WTC11 (cell line): ENCODE results near the gene IRF2BPL. TPM values are rescaled to one million over a fixed set of nuclear protein-coding genes. Genes with fewer than 3 reads are reported as not detected.

Source experiments
- ATAC-seq: fragments of 200-7000 bp; cut with Tn5 transposase; 2 replicates; pipeline ENCODE4 v1.10.0; 2021; ENCODE audit warnings: mild to moderate bottlenecking, moderate library complexity
- CTCF ChIA-PET: fragments of 300-600 bp; sonication (Branson Sonifier 250); formaldehyde crosslinking; loops from one replicate; lab custom pipeline; 2021; ENCODE audit warnings: antibody characterized with exemption; lab: Charles Lee
- POLR2A ChIA-PET: fragments of 350-600 bp; sonication (Branson Sonifier 250); formaldehyde crosslinking; loops from one replicate; lab custom pipeline; 2021; ENCODE audit warnings: antibody characterized with exemption; lab: Charles Lee
- DNase-seq: peaks from one replicate; pipeline ENCODE4 v3.0.0; 2021; ENCODE audit warnings: low spot score
- H3K27ac Mint-ChIP-seq: 2 replicates; pipeline ENCODE4 v1.8.0; 2021; ENCODE audit warnings: mixed read lengths
- H3K27me3 Mint-ChIP-seq: 2 replicates; pipeline ENCODE4 v1.8.0; 2021; ENCODE audit warnings: low read depth, mild to moderate bottlenecking, moderate library complexity, mixed read lengths
- H3K36me3 Mint-ChIP-seq: 2 replicates; pipeline ENCODE4 v1.8.0; 2021; ENCODE audit warnings: mixed read lengths
- H3K4me1 Mint-ChIP-seq: 2 replicates; pipeline ENCODE4 v1.8.0; 2022; ENCODE audit warnings: mixed read lengths
- H3K4me3 Mint-ChIP-seq: 2 replicates; pipeline ENCODE4 v1.8.0; 2021; ENCODE audit warnings: mild to moderate bottlenecking, moderate library complexity, mixed read lengths
- H3K9me3 Mint-ChIP-seq: 2 replicates; pipeline ENCODE4 v1.8.0; 2021; ENCODE audit warnings: mixed read lengths
- CDX4 ChIP-seq: fragments of 250-450 bp; sonication (Bioruptor Pico); IDR thresholded peaks from 2 replicates; pipeline ENCODE4 v1.9.0; 2021; ENCODE audit warnings: moderate library complexity, mild to moderate bottlenecking, inconsistent platforms, borderline replicate concordance
- CTCF ChIP-seq: fragments of 200-600 bp; IDR thresholded peaks from 2 replicates; pipeline ENCODE4 v1.8.0; 2022; ENCODE audit warnings: antibody characterized with exemption
- E2F1 ChIP-seq: sonication (generic); formaldehyde crosslinking; IDR thresholded peaks from 2 replicates; pipeline ENCODE4 v1.8.0; 2022; ENCODE audit warnings: mild to moderate bottlenecking, missing genetic modification reagents
- FOXP1 ChIP-seq: sonication (generic); formaldehyde crosslinking; IDR thresholded peaks from 2 replicates; pipeline ENCODE4 v1.8.0; 2022; ENCODE audit warnings: missing genetic modification reagents, mild to moderate bottlenecking, moderate library complexity, borderline replicate concordance
- GABPB1 ChIP-seq: sonication (generic); formaldehyde crosslinking; IDR thresholded peaks from 2 replicates; pipeline ENCODE4 v1.8.1; 2023; ENCODE audit warnings: mild to moderate bottlenecking, missing genetic modification reagents
- HMGXB4 ChIP-seq: sonication (generic); formaldehyde crosslinking; IDR thresholded peaks from 2 replicates; pipeline ENCODE4 v1.8.1; 2023; ENCODE audit warnings: mild to moderate bottlenecking, moderate library complexity, missing genetic modification reagents
- KAT7 ChIP-seq: sonication (generic); formaldehyde crosslinking; IDR thresholded peaks from 2 replicates; pipeline ENCODE4 v1.8.1; 2023; ENCODE audit warnings: missing genetic modification reagents, mild to moderate bottlenecking, borderline replicate concordance
- MAX ChIP-seq: sonication (generic); formaldehyde crosslinking; IDR thresholded peaks from 2 replicates; pipeline ENCODE4 v1.8.0; 2022; ENCODE audit warnings: mild to moderate bottlenecking, missing genetic modification reagents
- NFATC4 ChIP-seq: fragments of 250-450 bp; sonication (Bioruptor Pico); IDR thresholded peaks from 2 replicates; pipeline ENCODE4 v1.9.0; 2021; ENCODE audit warnings: mild to moderate bottlenecking
- NFYB ChIP-seq: sonication (generic); formaldehyde crosslinking; conservative IDR thresholded peaks from 2 replicates; pipeline ENCODE4 v1.8.0; 2022; ENCODE audit warnings: low read depth, missing genetic modification reagents
- NR1H2 ChIP-seq: sonication (generic); formaldehyde crosslinking; IDR thresholded peaks from 2 replicates; pipeline ENCODE4 v1.9.0; 2021; ENCODE audit warnings: mild to moderate bottlenecking, moderate library complexity, missing genetic modification reagents
- SP1 ChIP-seq: sonication (generic); formaldehyde crosslinking; conservative IDR thresholded peaks from 2 replicates; pipeline ENCODE4 v1.8.1; 2022; ENCODE audit warnings: missing genetic modification reagents
- TCF7 ChIP-seq: sonication (generic); formaldehyde crosslinking; IDR thresholded peaks from 2 replicates; pipeline ENCODE4 v1.8.0; 2022; ENCODE audit warnings: mild to moderate bottlenecking, low read depth, missing genetic modification reagents, moderate library complexity
- TEAD1 ChIP-seq: sonication (generic); formaldehyde crosslinking; IDR thresholded peaks from 2 replicates; pipeline ENCODE4 v1.8.0; 2022; ENCODE audit warnings: mild to moderate bottlenecking, missing genetic modification reagents
- TP53 ChIP-seq: sonication (generic); formaldehyde crosslinking; IDR thresholded peaks from 2 replicates; pipeline ENCODE4 v1.8.1; 2023; ENCODE audit warnings: mild to moderate bottlenecking, missing genetic modification reagents
- ZNF121 ChIP-seq: sonication (generic); formaldehyde crosslinking; IDR thresholded peaks from 2 replicates; pipeline ENCODE4 v1.8.0; 2023; ENCODE audit warnings: missing genetic modification reagents
- ZNF138 ChIP-seq: sonication (generic); formaldehyde crosslinking; conservative IDR thresholded peaks from 2 replicates; pipeline ENCODE4 v1.8.1; 2022; ENCODE audit warnings: mild to moderate bottlenecking, moderate library complexity, missing genetic modification reagents
- ZNF263 ChIP-seq: sonication (generic); formaldehyde crosslinking; IDR thresholded peaks from 2 replicates; pipeline ENCODE4 v1.8.1; 2022; ENCODE audit warnings: low read depth, mild to moderate bottlenecking, moderate library complexity, missing genetic modification reagents
- ZNF416 ChIP-seq: fragments of 250-450 bp; sonication (Bioruptor Pico); IDR thresholded peaks from 2 replicates; pipeline ENCODE4 v1.9.0; 2021; ENCODE audit warnings: mild to moderate bottlenecking, inconsistent platforms
- ZNF423 ChIP-seq: fragments of 250-450 bp; sonication (Bioruptor Pico); IDR thresholded peaks from 2 replicates; pipeline ENCODE4 v2.1.2; 2022; ENCODE audit warnings: mild to moderate bottlenecking, moderate library complexity
- ZSCAN18 ChIP-seq: fragments of 250-450 bp; sonication (Bioruptor Pico); IDR thresholded peaks from 2 replicates; pipeline ENCODE4 v2.1.2; 2022; ENCODE audit warnings: mild to moderate bottlenecking, moderate library complexity
- total RNA-seq: library from RNA; stranded (reverse); gene quantifications from 3 replicates; pipeline ENCODE4 v1.2.3, GENCODE V29; 2021

The IRF2BPL gene
- total RNA-seq, 1 experiment from 2014 or later: 126 TPM

GRCh38 chr14:77053046-77053841 lies 24.7 kb upstream of the IRF2BPL start:
- Mint-ChIP-seq H3K4me1 (peaks cover 14% of the 10 kb centered on the region), H3K36me3 (peaks cover 10% of the 10 kb centered on the region), H3K4me3 (no peak overlapping the region), H3K9me3 (peaks cover 10% of the 10 kb centered on the region), H3K27ac (no peak overlapping the region), H3K27me3 (no peaks in the 10 kb centered on the region)
- peak; percentile 94 for ATAC-seq
- no peak for TF ChIP-seq NR1H2 (CRISPR knock-in tag)
- TF ChIP-seq TP53 (CRISPR knock-in tag): no peak
- 0 out of 2 replicates have a peak, but pooled peaks have one; percentile 42 for TF ChIP-seq MAX (CRISPR knock-in tag)
- no peak for TF ChIP-seq ZNF121 (CRISPR knock-in tag)
- TF ChIP-seq ZNF423: peak; percentile 58
- no peak for TF ChIP-seq TCF7
- TF ChIP-seq TEAD1 (CRISPR knock-in tag): peak; percentile 20; the same call in 1 of the 2 replicates
- no peak for TF ChIP-seq ZSCAN18 (CRISPR knock-in tag)
- peak; percentile 49 for TF ChIP-seq HMGXB4
- TF ChIP-seq GABPB1 (CRISPR knock-in tag): 0 out of 2 replicates have a peak, but pooled peaks have one; percentile 33
- TF ChIP-seq SP1: 0 out of 2 replicates have a peak, but pooled peaks have one; percentile 40
- peak; percentile 94 for TF ChIP-seq CTCF
- CTCF ChIA-PET: interaction anchor here (0.5 to 3.5 kb wide), 18 partner anchors 9 to 181 kb away, joined by 3 to 25 read pairs (median 4); partner anchors contain the start of gene IRF2BPL
- POLR2A ChIA-PET: interaction anchor here (1.1 to 1.2 kb wide), 2 partner anchors 25 to 91 kb away, joined by 3 read pairs; partner anchors contain the start of gene IRF2BPL
- peak; percentile 92 for DNase-seq

- Mint-ChIP-seq H3K9me3 (peaks cover 10% of the 10 kb centered on the region), H3K4me3 (no peak overlapping the region), H3K4me1 (peaks cover 14% of the 10 kb centered on the region), H3K36me3 (peaks cover 10% of the 10 kb centered on the region), H3K27me3 (no peaks in the 10 kb centered on the region; the same call in 1 of the 2 replicates), H3K27ac (no peak overlapping the region)
- TF ChIP-seq NFYB: no peak
- no peak for DNase-seq
- ChIA-PET POLR2A (interaction anchor here (1.2 kb wide), 1 partner anchor 24 kb away, joined by 3 read pairs; the partner anchor contains the start of gene IRF2BPL), CTCF (interaction anchor here (0.6 to 3.5 kb wide), 17 partner anchors 11 to 180 kb away, joined by 3 to 25 read pairs (median 4); partner anchors contain the start of gene IRF2BPL)
- peak; percentile 8; the same call in 1 of the 2 replicates for ATAC-seq
Observed at GRCh38 chr14:77052281-77053044, 24.0 kb upstream of the IRF2BPL start.

- no peak for ATAC-seq
- no peak overlapping the region for H3K27ac Mint-ChIP-seq
- POLR2A ChIA-PET: interaction anchor here (0.6 to 0.7 kb wide), 2 partner anchors 22 to 143 kb away, joined by 4 read pairs; no protein-coding TSS in a partner anchor
- H3K27me3 Mint-ChIP-seq: no peaks in the 10 kb centered on the region; the same call in 1 of the 2 replicates
- no peak overlapping the region for H3K4me3 Mint-ChIP-seq
- peaks cover 7% of the 10 kb centered on the region for H3K36me3 Mint-ChIP-seq
- H3K9me3 Mint-ChIP-seq: peaks cover 7% of the 10 kb centered on the region
- CTCF ChIA-PET: interaction anchor here (0.6 to 3.5 kb wide), 7 partner anchors 27 to 175 kb away, joined by 3 to 25 read pairs (median 5); no protein-coding TSS in a partner anchor
- H3K4me1 Mint-ChIP-seq: peaks cover 14% of the 10 kb centered on the region
- DNase-seq: no peak
- TF ChIP-seq FOXP1 (CRISPR knock-in tag) (no peak), ZSCAN18 (CRISPR knock-in tag) (no peak), ZNF416 (CRISPR knock-in tag) (no peak), KAT7 (no peak), ZNF263 (CRISPR knock-in tag) (no peak), CDX4 (CRISPR knock-in tag) (no peak), NR1H2 (CRISPR knock-in tag) (no peak), E2F1 (CRISPR knock-in tag) (no peak), NFATC4 (CRISPR knock-in tag) (no peak), ZNF138 (CRISPR knock-in tag) (no peak)
Observed at GRCh38 chr14:77051116-77051515, 22.6 kb upstream of the IRF2BPL start.
